D721Med (cell line): ENCODE data around the gene CTCF.

ENCODE experiments used
- DNase-seq: peaks from one replicate; pipeline ENCODE4 v3.0.0; 2011; ENCODE audit warnings: low spot score; ENCODE audit not compliant: insufficient read length
- FAIRE-seq: peaks from 2 replicates; lab custom pipeline; 2011; peaks lifted over from hg19 to GRCh38; lab: Jason Lieb, UNC
- CTCF ChIP-seq: IDR thresholded peaks from 2 replicates; pipeline ENCODE4 v1.5.1; 2012; ENCODE audit warnings: mild to moderate bottlenecking, control low read depth; ENCODE audit not compliant: insufficient read depth; ENCODE audit errors: missing control alignments

CTCF gene

GRCh38 chr16:67675579-67675935 lies 113.2 kb downstream of the CTCF start:
- no peak for FAIRE-seq

GRCh38 chr16:67675999-67676398 lies 113.7 kb downstream of the CTCF start:
- TF ChIP-seq CTCF: no peak
- FAIRE-seq: no peak

More at GRCh38 chr16:67675579-67675935, 113.2 kb downstream of the CTCF start:
- TF ChIP-seq CTCF: no peak
- no peak for DNase-seq

GRCh38 chr16:67676516-67676915 lies 114.2 kb downstream of the CTCF start:
- TF ChIP-seq CTCF: no peak
- no peak for DNase-seq
- no peak for FAIRE-seq

More at GRCh38 chr16:67675999-67676398, 113.7 kb downstream of the CTCF start:
- no peak for DNase-seq

GRCh38 chr16:67676939-67677338 lies 114.6 kb downstream of the CTCF start:
- TF ChIP-seq CTCF: no peak

GRCh38 chr16:67677712-67678111 lies 115.4 kb downstream of the CTCF start:
- no peak for DNase-seq
- TF ChIP-seq CTCF: no peak
- no peak for FAIRE-seq

More at GRCh38 chr16:67676939-67677338, 114.6 kb downstream of the CTCF start:
- DNase-seq (no peak), FAIRE-seq (no peak)

- FAIRE-seq: no peak
- DNase-seq: no peak
- no peak for TF ChIP-seq CTCF
Measured at GRCh38 chr16:67678354-67679023, 116.2 kb downstream of the CTCF start.
